Activated CD4-positive, alpha-beta T cell treated with anti-CD3 and anti-CD28 coated beads, Interleukin-10, Interleukin-2, amounts not matched to agents 100 ng/mL and 50 ng/mL, durations not matched to agents 16 hours and 8 hours (primary cell): Measurements from ENCODE around the gene CERS4.
"Not testable (repeated sequence)": the region's sequence is repeated elsewhere in the genome, so short reads cannot be mapped to it uniquely, and the experiment has no call there.

Source experiments
- DNase-seq: peaks from one replicate; pipeline ENCODE4 v3.0.0-alpha.2; 2020

Gene CERS4

DNA sequence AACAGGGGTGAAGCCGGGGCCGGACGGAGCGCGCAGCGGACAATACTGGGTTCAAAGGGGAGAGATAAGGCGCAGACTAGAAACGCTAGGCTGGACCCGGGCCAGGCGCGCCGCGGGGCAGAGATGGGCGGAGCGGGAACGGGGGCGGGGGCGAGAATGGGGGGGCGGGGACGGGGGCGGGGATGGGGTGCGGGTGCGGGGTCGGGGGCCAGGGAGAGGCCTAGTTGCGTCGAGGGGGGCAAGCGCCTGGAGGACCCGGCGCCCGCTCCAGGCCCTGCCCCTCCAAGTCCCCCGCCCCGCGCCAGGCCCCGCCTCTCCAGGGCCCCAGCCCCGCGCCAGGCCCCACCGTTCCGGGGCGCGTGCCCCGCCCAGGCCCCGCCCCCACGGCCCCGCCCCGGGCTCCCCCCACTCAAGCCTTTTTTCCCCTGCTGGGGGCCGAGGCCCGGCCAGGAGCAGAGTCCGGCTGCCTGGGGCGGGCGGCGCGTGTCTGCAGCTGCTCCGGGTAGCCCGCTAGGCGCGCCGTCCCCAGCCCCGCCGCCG, at the start of gene CERS4:
Gene CERS4, plus strand, starts transcription at position 449 of the 540 bp plus-strand sequence. CDS start 41,707 bp downstream, outside the sequence.
- DNase-seq = peak; percentile 81

DNA sequence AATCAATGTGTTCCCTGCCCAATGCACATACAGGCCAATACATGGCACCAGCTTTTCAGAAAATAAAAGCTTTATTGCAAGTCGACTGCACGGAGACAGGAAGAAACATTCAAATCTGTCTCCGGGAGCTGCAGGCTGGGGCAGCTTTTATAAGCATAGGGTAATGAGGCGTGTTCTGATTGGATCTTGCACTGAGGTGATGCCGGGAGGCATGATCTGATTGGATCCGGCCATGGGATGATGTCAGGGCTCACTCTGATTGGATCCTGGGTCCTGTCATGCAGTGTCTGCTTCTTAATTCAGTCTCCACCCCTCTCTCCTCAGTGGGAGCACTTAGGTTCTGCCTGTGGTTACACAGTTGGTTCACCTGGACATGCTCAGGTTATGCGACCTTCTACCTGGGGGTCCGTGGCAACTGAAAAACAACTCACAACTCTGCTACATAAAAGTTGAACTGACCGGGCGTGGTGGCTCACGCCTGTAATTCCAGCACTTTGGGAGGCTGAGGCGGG, 48.0 kb upstream of the CERS4 start:
- DNase-seq = peak; percentile 52

- DNase-seq = no peak
Measured at GRCh38 chr19:8163759-8164158, 45.4 kb upstream of the CERS4 start.

- no peak for DNase-seq
Measured at GRCh38 chr19:8167985-8168384, 41.2 kb upstream of the CERS4 start.

DNA sequence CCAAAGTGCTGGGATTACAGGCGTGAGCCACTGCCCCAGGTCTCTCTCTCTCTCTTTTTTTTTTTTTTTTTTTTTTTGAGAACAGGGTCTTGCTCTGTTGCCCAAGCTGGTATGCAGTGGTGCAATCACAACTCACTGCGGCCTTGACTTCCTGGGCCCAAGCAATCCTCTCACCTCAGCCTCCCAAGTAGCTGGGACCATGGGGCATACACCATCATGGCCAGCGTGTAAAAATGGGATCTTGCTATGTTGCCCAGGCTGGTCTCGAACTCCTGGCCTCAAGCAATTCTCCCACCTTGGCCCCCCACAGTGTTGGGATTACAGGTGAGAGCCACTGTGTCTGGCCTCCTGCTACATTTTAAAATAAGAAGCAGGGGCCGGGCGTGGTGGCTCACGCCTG, 40.6 kb upstream of the CERS4 start:
- DNase-seq = no peak

- DNase-seq = no peak
Measured at GRCh38 chr19:8174706-8175105, 34.5 kb upstream of the CERS4 start.

DNA sequence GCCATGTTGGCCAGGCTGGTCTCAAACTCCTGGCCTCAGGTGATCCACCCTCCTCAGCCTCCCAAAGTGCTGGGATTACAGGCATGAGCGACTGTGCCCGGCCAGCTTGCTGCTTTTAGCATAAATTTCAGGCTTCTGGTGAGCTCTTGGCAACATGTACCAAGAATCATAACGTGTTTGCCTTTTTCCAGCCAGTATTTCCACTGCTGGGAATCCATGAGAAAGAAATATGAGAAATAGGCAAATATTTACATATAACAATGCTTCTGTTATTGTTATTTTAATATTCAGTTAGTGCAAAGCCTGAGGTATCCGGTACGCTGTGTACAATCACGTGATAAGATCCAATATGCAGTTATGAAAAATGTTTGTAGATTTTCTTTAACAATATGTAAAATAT, 29.2 kb upstream of the CERS4 start:
- no peak for DNase-seq

- no peak for DNase-seq
Measured at GRCh38 chr19:8184274-8184673, 24.9 kb upstream of the CERS4 start.

DNA sequence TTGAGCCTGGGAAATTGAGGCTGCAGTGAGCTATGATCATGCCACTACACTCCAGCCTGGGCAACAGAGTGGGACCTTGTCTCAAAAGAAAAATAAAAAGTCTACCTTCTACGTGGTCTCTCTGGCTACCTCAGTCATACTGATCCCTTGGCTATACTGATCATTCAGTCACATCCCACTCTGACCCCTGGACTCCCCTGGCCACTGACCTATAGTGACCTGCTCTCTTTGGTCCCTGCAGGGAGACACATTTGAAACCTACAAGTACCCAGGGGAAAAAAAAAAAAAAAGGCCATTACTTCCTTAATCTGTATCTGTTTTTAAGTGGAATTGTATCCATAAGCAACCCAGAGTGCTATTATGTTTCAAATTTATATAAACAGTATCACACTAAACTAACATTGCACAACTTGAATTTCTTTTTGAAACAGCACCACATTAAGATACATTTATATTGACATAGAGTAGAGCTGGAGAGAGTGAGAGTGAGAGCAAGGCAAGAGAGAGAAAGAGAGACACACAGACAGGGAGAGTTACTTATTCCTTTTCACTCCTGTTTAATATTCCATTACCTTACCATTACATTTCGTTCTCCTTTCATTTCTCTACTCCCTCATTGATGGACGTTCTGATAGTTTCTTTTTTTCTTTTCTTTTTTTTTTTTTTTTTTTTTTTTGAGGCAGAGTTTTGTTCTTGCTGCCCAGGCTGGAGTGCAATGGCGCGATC, 23.7 kb upstream of the CERS4 start:
- no peak for DNase-seq

DNA sequence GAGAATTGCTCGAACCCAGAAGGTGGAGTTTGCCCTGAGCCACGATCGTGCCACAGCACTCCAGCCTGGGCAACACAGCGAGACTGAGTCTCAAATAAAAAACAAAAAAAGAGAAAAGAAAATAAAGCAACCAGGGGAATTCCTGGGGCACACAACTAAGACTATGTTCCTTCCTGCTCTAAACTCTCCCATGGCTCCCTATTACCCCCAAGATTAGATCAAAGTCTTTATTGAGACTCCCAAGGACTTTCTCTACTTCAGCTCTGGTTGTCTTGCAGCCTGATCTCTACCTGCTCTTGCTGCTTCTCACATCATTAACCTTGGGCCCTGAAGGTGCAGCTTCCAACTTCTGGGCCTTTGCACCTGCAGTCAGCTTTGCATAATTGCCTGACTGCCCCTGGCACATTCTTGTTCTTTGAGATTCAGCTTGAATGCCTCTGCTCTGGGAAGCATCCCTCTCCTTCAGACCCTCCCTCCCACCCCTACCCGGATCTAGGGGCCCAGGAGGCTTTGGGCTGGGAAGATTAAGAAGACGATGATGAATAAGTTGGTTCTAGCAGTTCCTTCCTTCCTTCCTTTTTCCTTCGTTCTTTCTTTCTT, 16.8 kb upstream of the CERS4 start:
- no peak for DNase-seq

- peak; percentile 62 for DNase-seq
Measured at GRCh38 chr19:8194528-8195267, 14.5 kb upstream of the CERS4 start.

DNA sequence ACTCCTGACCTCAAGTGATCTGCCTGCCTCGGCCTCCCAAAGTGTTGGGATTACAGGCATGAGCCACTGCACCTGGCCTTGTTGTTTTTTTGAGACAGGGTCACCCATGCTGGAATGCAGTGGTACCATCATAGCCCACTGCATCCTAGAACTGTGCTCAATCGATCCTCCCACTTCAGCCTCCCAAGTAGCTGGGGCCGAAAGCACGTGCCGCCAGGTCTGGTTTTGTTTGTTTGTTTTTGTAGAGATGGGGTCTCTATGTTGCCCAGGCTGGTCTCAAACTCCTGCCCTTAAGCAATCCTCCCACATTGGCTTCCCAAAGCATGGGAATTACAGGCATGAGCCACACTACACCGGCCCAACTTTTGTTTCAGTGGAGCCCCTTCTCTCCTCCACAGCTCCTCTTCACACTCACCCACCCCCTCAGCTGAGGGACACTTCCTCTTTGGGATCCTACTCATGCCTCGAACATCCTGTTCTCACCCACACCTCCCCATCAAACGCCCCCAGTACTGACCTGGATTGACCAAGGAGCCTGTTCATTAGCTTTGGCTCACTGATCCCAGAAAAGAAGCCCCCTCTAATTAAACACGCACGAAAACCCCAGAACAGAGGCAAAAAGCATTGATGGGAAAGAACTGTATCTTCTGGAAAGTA, 12.8 kb upstream of the CERS4 start:
- no peak for DNase-seq

DNA sequence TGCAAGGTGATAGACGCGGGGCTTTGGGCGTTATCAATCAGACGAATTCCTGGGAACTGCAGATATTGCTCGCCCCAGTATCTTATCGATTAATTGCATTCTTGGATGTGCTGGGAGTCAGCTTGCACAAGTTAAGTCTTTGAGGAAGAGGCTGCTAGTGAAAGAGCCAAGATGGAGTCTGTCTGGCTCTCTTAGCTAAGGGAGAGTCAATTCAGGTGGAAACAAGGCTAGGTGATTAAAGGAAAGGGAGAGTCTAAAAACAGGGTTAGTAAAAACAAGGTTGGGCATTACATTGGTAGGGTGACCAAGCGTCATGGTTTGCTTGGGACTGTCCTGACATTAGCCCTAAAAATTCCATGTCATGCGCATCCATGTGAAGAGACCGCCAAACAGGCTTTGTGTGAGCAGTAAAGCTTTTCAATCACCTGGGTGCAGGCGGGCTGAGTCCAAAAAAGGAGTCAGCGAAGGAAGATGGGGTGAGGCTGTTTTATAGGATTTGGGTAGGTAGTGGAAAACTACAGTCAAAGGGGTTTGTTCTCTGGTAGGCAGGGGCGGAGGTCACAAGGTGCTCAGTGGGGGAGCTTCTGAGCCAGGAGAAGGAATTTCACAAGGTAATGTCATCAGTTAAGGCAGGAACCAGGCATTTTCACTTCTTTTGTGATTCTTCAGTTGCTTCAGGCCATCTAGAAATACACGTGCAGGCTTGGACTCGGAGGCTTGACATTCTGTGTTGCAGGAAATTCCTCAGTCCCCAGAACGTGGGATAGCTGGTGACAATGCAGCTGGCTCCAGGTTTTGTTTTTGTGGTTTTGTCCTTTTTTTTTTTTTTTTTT, 5.7 kb upstream of the CERS4 start:
- not testable (repeated sequence) for DNase-seq

- no peak for DNase-seq
Measured at GRCh38 chr19:8204961-8205360, 4.2 kb upstream of the CERS4 start.

DNA sequence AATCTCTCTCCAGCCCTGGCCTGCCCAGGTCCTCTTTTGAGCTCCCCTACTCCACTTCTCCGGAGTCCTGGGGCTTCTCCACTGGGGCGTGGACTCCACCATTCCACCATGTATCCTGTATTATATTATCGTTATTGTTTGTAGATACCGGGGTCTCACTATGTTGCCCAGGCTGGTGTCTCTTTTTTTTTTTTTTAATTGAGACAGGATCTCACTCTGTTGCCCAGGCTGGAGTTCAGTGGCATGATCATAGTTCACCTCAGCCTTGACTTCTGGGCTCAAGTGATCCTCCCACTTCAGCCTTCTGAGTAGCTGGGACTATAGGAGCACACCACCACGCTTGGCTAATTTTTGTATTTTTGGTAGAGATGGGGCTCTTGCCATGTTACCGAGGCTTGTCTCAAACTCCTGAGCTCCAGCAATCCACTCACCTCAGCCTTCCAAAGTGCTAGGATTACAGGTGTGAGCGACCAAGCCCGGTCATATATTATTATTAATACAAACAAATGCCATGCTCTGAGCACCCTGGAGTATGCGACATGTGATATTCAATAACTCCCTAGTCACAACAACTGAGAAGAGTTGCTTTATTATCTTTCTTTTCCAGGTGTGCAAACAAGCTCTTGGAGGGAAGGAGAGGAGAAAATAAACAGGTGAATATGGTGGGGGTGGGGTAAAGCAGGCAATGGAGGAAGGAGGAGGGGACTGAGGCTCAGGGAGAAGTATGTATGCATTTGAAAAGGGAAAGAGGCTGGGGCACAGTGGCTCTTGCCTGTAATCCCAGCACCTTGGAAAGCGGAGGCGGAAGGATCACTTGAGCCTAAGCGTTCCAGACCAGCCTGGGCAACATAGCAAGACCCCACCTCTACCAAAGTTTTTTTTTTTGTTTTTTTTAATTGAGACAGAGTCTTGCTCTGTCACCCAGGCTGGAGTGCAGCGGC, 2.8 kb upstream of the CERS4 start:
- no peak for DNase-seq

- DNase-seq = not testable (repeated sequence)
Measured at GRCh38 chr19:8207326-8207725, 1.8 kb upstream of the CERS4 start.

- no peak for DNase-seq
Measured at GRCh38 chr19:8208119-8208921, 850 bp upstream of the CERS4 start.

DNA sequence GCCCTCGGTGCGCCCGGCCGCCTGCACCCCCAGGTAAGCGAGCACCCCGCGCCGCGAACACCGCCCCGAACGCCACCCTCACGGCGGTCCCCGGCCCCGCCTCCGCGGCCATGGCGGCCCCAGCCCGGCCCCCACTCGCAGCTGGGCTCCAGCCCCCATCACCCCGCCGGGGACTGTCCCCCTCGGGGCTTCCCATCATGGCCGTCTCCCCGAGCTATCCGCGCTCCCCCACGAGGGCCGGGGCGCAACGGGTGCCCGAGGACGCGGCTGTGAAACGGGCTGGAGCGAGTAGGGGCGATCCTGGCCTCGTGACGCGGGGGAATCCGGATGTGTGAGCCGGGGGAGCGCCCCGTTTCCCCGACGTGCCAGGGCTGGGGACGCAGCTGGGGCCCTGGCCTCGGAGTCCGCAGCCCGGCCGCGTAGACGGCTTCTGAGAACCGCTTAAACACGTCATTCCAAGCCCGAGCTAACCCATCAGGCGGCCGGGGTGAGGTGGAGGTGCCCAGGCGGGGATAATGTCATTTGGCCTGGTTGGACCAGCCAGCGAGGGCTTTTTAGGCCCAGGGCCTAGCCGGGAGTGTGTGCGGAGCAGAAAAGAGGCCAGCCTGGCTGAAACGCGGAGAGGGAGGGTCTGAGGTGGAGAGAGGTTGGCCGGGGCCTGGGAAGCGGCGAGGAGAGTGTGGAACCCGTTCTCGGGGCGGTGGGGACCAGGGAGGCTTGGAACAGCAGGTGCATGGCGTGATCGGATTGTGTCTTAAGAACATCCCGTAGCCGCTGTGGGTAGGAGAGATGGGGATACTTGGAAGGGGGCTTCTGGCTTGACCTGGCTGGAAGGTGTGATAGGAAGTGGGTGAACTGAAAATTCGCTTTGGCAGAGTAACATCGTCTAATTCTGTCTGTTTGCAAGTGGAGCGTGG, 550 bp downstream of the CERS4 start:
- peak; percentile 71 for DNase-seq
